HFF-Myc (cell line): ENCODE results near the gene SYNGR1.
A peak's percentile ranks its signal among the peaks of the same experiment; 100 is the strongest.

Experiments used
- DNase-seq: peaks from one replicate; pipeline ENCODE4 v3.0.0-alpha.2; 2011; ENCODE audit warnings: low read depth; ENCODE audit errors: extremely low read depth
- H3K4me3 ChIP-seq: replicated peaks from 2 replicates; pipeline ENCODE4 v1.5.1; 2011; ENCODE audit warnings: low read depth, mild to moderate bottlenecking, control low read depth, low read length
- TF ChIP-seq, protein P1 (sequence below): IDR thresholded peaks from 2 replicates; pipeline ENCODE4 v1.5.1; 2012; ENCODE audit warnings: mild to moderate bottlenecking, low read depth, low read length, control low read depth; ENCODE audit errors: missing control alignments

The SYNGR1 gene

DNA sequence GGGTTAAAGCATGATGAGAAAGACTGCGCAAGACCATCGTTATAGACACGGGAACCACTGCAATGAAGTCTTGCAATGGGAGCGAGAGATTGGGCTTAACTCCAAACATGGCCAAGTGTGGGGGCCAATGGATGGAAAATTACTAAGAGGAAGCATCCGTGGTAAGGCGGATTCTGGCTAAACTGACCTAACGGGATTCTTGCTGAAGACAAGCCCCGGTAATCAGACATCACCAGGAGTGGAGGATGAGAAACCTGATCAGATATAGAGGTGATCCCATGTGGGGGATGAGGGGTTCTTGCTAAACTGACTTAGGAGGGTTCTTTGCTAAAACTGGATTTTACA, 5.8 kb upstream of the SYNGR1 start:
- DNase-seq, result no peak
- H3K4me3 ChIP-seq, result no peak overlapping the region
- TF ChIP-seq, protein P1, sequence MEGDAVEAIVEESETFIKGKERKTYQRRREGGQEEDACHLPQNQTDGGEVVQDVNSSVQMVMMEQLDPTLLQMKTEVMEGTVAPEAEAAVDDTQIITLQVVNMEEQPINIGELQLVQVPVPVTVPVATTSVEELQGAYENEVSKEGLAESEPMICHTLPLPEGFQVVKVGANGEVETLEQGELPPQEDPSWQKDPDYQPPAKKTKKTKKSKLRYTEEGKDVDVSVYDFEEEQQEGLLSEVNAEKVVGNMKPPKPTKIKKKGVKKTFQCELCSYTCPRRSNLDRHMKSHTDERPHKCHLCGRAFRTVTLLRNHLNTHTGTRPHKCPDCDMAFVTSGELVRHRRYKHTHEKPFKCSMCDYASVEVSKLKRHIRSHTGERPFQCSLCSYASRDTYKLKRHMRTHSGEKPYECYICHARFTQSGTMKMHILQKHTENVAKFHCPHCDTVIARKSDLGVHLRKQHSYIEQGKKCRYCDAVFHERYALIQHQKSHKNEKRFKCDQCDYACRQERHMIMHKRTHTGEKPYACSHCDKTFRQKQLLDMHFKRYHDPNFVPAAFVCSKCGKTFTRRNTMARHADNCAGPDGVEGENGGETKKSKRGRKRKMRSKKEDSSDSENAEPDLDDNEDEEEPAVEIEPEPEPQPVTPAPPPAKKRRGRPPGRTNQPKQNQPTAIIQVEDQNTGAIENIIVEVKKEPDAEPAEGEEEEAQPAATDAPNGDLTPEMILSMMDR, result no peak

- no peak for DNase-seq
- H3K4me3 ChIP-seq, result no peak overlapping the region
- TF ChIP-seq, protein P1, result no peak
Observed at GRCh38 chr22:39345231-39345630, 4.6 kb upstream of the SYNGR1 start.

- peak overlapping the region; percentile 51 for H3K4me3 ChIP-seq
- DNase-seq, result no peak
- TF ChIP-seq, protein P1, result no peak
Observed at GRCh38 chr22:39348909-39349505, 784 bp upstream of the SYNGR1 start.

DNA sequence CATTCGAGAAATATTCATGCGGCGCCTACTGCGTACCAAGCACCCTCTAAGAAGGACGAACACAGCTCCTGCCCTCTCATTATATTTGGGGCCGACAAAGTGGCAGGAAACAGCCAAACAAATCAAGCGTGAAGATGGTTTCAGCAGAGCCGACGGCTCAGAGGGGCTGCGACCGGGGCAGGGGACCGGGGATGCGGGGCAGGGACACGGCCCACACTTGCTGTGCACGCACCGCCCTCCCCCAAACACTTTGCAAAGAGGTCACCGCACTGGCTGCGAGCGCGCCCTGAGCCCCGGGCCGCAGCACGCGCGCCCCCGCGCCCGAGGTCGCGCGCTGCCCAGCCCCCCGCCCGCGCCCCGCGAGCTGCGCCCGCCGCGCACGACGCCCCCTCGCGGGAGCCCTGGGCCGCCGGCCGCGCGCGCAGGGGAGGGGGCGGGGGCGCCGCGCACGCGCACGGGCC, 255 bp upstream of the SYNGR1 start:
- DNase-seq, result no peak
- TF ChIP-seq, protein P1, result no peak
- H3K4me3 ChIP-seq, result peak overlapping the region; percentile 65

- H3K4me3 ChIP-seq, result peak overlapping the region; percentile 65
- TF ChIP-seq, protein P1, result no peak
Observed at GRCh38 chr22:39350757-39351688, 1.2 kb downstream of the SYNGR1 start.

DNA sequence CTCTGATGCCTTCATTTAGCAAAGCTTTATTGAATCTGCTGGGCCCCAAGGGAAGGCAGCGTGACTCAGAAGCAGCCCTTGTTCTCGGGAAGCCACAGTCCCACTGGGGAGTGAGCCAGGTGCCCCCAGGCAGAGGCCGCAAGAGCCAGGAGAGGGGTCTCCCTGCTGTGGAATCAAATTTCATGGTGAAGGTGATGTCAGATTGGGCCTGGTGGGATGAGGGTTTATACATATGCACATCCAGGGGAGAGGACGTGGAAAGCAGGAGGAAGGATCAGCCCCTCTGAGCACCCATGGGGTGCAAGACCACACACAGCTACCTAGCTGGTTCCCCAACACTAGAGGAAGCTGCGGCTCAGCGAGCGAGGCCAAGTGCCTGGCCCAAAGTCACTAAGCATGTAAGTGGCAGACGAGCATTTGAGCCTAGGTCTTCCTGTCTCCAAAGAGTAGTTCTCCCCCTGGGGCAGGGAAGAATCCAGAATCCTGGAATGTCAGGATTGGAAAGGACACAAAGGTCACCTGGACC, 2.0 kb downstream of the SYNGR1 start:
- no peak for DNase-seq
- H3K4me3 ChIP-seq, result peak overlapping the region; percentile 65; the same call in 1 of the 2 replicates
- TF ChIP-seq, protein P1, result no peak

More at GRCh38 chr22:39350757-39351688, 1.2 kb downstream of the SYNGR1 start:
- DNase-seq, result no peak
